Kidney tubule cell (primary cell): ENCODE data around the gene CACNA1C.

Experiments
- DNase-seq: peaks from one replicate; pipeline ENCODE4 v3.0.0-alpha.2; 2018; ENCODE audit warnings: low spot score

The CACNA1C gene

GRCh38 chr12:2627076-2627834 lies 574.5 kb downstream of the CACNA1C start:
- no peak for DNase-seq

GRCh38 chr12:2627835-2628191 lies 575.0 kb downstream of the CACNA1C start:
- peak; percentile 14 for DNase-seq

- no peak for DNase-seq
These were observed 575.6 kb downstream of the CACNA1C start for GRCh38 chr12:2628401-2628800.

GRCh38 chr12:2629051-2629450 lies 576.3 kb downstream of the CACNA1C start:
- DNase-seq, result no peak

GRCh38 chr12:2631653-2632350 lies 579.0 kb downstream of the CACNA1C start:
- DNase-seq, result no peak

- no peak for DNase-seq
These were observed 580.5 kb downstream of the CACNA1C start for GRCh38 chr12:2633176-2633824.

- DNase-seq, result no peak
These were observed 581.0 kb downstream of the CACNA1C start for GRCh38 chr12:2633825-2634200.

DNA sequence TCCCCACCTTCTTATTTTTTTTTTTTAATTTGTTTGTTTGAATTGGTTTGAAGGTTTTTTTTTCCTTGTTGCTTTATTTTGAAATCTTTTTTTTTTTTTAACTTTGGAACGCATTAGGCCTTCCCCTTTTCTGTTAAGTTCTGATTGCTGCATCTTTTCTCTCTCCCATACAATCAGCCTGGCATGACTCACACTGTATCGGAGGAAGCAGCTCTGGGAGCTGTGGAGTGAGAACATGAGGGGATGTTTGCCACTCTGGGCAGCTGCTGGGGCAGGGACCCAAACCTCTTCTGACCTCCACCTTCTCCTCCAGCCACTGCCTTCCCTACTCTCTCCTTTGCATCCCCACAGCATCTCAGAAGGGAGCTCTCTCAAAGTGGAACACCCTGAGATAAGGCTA lies 581.7 kb downstream of the CACNA1C start:
- no peak for DNase-seq

DNA sequence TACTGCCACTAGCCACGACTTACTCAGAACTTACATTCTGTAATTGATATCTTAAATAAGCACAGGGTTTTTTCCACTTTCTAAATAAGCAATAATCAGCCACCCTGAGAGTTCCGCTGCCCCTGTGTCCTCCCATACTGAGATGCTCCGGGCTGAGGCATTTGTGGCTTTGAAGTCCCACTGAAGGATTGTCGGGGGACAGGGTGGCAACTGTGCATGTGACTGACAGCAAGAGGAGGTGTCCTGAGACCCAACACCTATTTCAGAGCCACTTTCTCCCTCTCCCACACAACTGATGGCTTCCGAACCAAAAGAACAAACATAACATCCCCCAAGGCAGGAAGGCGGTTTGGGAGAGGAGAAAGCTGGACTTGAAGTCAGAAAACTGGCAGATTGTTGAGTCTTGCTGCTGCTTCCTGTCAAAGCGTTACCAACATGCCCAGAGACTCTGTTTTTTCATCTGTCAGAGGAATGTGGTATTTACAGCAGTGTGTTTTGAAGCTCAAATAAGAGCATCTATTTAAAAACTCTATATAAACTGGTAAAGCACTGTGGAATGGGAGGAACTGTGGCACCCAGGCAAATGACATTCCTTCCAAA lies 584.1 kb downstream of the CACNA1C start:
- no peak for DNase-seq

GRCh38 chr12:2637371-2637770 lies 584.6 kb downstream of the CACNA1C start:
- no peak for DNase-seq

DNA sequence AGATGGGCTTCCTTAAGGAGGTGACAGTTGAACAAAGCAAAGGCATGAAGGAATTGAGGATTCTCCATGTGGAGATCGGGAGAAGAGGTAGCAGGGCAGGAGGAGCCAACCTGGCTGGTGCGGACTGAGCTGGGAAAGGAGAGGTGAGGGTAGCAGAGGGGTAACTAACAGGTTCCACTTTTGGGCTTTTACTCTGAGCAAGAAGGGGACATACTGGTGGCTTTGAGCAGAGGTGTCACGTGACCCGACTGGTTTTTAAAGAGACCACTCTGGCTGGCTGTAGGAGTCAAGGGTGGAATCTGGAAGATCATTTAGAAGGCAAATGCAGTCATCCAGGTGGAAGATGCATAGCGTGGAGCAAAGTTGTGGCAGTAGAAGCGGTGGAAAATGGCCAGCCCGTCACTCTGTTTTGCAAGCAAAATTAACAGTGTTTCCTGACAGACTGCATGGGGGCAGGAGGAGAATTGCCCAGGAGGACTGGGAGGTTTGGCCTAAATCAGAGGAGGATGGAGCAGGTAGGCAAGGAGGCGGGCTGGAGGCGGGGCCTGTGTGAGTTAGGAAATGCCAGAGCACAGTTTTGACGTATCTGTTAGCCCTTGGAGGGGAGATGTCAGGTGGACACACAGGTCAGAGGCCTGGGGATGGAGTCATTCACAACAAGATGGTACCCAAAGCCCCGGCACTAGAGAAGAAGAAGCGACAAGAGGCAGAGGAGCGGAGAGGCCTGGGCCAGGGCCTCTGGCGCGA lies 585.7 kb downstream of the CACNA1C start:
- no peak for DNase-seq

GRCh38 chr12:2639020-2639298 lies 586.2 kb downstream of the CACNA1C start:
- DNase-seq, result no peak

DNA sequence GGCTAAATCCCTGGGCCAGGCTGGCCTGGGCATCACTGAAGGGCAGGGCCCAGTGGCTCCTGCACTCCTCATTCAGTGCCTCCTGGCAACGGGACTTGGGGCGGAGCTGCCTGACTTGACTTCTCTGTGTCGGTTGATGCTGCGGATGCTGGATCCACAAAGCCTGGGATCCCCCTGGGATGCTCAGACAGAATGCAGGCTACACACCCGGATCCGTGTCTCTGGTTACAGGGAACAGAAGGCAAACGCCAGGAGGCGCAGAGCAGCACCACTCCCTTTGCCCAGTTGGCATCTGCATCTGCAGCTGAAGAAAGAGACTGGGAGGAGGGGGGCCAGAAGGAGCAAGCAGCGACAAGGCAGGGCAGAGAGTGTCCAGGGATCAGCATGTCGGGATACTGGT lies 587.5 kb downstream of the CACNA1C start:
- DNase-seq, result no peak

GRCh38 chr12:2640709-2641108 lies 587.9 kb downstream of the CACNA1C start:
- peak; percentile 94 for DNase-seq

GRCh38 chr12:2641207-2641606 lies 588.4 kb downstream of the CACNA1C start:
- peak; percentile 49 for DNase-seq

GRCh38 chr12:2641761-2642160 lies 589.0 kb downstream of the CACNA1C start:
- DNase-seq, result no peak

- DNase-seq, result no peak
These were observed 589.5 kb downstream of the CACNA1C start for GRCh38 chr12:2642176-2642892.

- DNase-seq, result no peak
These were observed 590.2 kb downstream of the CACNA1C start for GRCh38 chr12:2642896-2643425.

GRCh38 chr12:2643576-2644135 lies 590.9 kb downstream of the CACNA1C start:
- no peak for DNase-seq

DNA sequence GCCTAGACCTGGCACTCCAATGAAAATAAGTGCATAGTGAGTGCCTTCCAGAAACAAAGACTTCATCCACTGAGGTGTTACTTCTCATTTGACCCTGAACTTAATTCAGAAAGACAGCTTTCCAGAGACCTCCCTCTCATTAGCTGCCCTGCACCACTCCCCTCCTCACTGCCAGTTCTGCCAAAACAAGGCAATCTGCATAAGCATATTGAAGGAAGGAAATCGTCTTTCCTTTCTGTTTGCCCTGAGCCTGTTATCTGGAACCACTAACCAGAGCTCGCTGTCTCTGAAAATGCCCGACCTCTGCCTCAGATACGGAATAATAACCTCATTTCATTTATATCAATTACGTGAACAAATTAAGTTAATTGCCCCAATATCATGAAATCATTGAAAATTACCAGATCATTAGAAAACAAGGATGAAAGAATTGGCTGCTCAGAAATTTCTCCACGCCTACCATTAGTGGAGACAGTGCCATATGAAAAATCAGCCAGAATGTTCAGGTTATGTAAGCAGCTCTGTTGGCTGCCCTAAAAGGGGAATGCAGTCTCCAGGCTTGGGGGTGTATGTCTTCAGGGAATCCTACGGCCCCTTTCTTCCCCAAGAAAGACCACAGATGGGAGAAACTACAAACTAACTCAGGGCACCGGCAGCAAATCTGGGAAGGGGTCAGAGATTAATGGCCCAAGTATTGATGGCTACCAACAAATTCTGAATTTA lies 592.1 kb downstream of the CACNA1C start:
- no peak for DNase-seq
